ENCODE data around the gene LCNL1.

LCNL1 gene

GRCh38 chr9:137006116-137007003 lies 23.6 kb downstream of the LCNL1 start:
- no peak overlapping the region for H3K27ac ChIP-seq
- no peak overlapping the region for H3K9ac ChIP-seq (ENCODE audit: insufficient read length)
- H3K9me3 ChIP-seq (ENCODE audit: low read depth, low read length), result no peaks in the 10 kb centered on the region
- DNase-seq (ENCODE audit: low read depth, low spot score), result no peak
- no peak overlapping the region for H3K4me3 ChIP-seq
- TF ChIP-seq POLR2AphosphoS5 (IDR thresholded peaks at IDR 0.05; ENCODE audit: borderline replicate concordance, low read depth, low read length) (no peak), FOXP2 (optimal IDR thresholded peaks at IDR 0.05; ENCODE audit: control extremely low read depth, extremely low read length, insufficient read depth) (no peak), EZH2 (IDR thresholded peaks at IDR 0.05) (no peak)
- H3K36me3 ChIP-seq (ENCODE audit: insufficient read depth, low read length), result no peaks in the 10 kb centered on the region

- Histone ChIP-seq H3K4me3 (no peak overlapping the region), H3K27ac (no peak overlapping the region), H3K9me3 (ENCODE audit: low read depth, low read length) (no peaks in the 10 kb centered on the region), H3K36me3 (ENCODE audit: insufficient read depth, low read length) (no peaks in the 10 kb centered on the region), H3K9ac (ENCODE audit: insufficient read length) (no peak overlapping the region)
- DNase-seq (ENCODE audit: low read depth, low spot score), result no peak
- TF ChIP-seq FOXP2 (optimal IDR thresholded peaks at IDR 0.05; ENCODE audit: control extremely low read depth, extremely low read length, insufficient read depth), result no peak
- no peak for TF ChIP-seq POLR2AphosphoS5 (IDR thresholded peaks at IDR 0.05; ENCODE audit: borderline replicate concordance, low read depth, low read length)
- no peak for TF ChIP-seq EZH2 (IDR thresholded peaks at IDR 0.05)
Observed at GRCh38 chr9:137007108-137007815, 24.5 kb downstream of the LCNL1 start.

GRCh38 chr9:137007816-137008270 lies 25.1 kb downstream of the LCNL1 start:
- H3K9ac ChIP-seq (ENCODE audit: insufficient read length), result no peak overlapping the region
- DNase-seq (ENCODE audit: low read depth, low spot score), result no peak
- H3K4me3 ChIP-seq, result no peak overlapping the region
- no peak for TF ChIP-seq FOXP2 (optimal IDR thresholded peaks at IDR 0.05; ENCODE audit: control extremely low read depth, extremely low read length, insufficient read depth)
- TF ChIP-seq POLR2AphosphoS5 (IDR thresholded peaks at IDR 0.05; ENCODE audit: borderline replicate concordance, low read depth, low read length), result no peak
- TF ChIP-seq EZH2 (IDR thresholded peaks at IDR 0.05), result no peak
- H3K36me3 ChIP-seq (ENCODE audit: insufficient read depth, low read length), result no peaks in the 10 kb centered on the region
- H3K27ac ChIP-seq, result no peak overlapping the region
- H3K9me3 ChIP-seq (ENCODE audit: low read depth, low read length), result no peaks in the 10 kb centered on the region

- Histone ChIP-seq H3K9me3 (ENCODE audit: low read depth, low read length) (no peaks in the 10 kb centered on the region), H3K4me3 (no peak overlapping the region), H3K9ac (ENCODE audit: insufficient read length) (no peak overlapping the region), H3K27ac (no peak overlapping the region), H3K36me3 (ENCODE audit: insufficient read depth, low read length) (no peaks in the 10 kb centered on the region)
- DNase-seq (ENCODE audit: low read depth, low spot score), result no peak
- no peak for TF ChIP-seq EZH2 (IDR thresholded peaks at IDR 0.05)
- TF ChIP-seq FOXP2 (optimal IDR thresholded peaks at IDR 0.05; ENCODE audit: control extremely low read depth, extremely low read length, insufficient read depth), result no peak
- no peak for TF ChIP-seq POLR2AphosphoS5 (IDR thresholded peaks at IDR 0.05; ENCODE audit: borderline replicate concordance, low read depth, low read length)
Observed at GRCh38 chr9:137008312-137008711, 25.5 kb downstream of the LCNL1 start.

GRCh38 chr9:137009217-137009616 lies 26.4 kb downstream of the LCNL1 start:
- H3K36me3 ChIP-seq (ENCODE audit: insufficient read depth, low read length), result no peaks in the 10 kb centered on the region

GRCh38 chr9:137009938-137010732 lies 27.3 kb downstream of the LCNL1 start:
- no peak overlapping the region for H3K9ac ChIP-seq (ENCODE audit: insufficient read length)
- no peak overlapping the region for H3K4me3 ChIP-seq
- no peak overlapping the region for H3K27ac ChIP-seq
- no peaks in the 10 kb centered on the region for H3K36me3 ChIP-seq (ENCODE audit: insufficient read depth, low read length)
- DNase-seq (ENCODE audit: low read depth, low spot score), result no peak
- TF ChIP-seq EZH2 (IDR thresholded peaks at IDR 0.05), result no peak
- no peak for TF ChIP-seq FOXP2 (optimal IDR thresholded peaks at IDR 0.05; ENCODE audit: control extremely low read depth, extremely low read length, insufficient read depth)
- no peak for TF ChIP-seq POLR2AphosphoS5 (IDR thresholded peaks at IDR 0.05; ENCODE audit: borderline replicate concordance, low read depth, low read length)
- H3K9me3 ChIP-seq (ENCODE audit: low read depth, low read length), result no peaks in the 10 kb centered on the region

More at GRCh38 chr9:137009217-137009616, 26.4 kb downstream of the LCNL1 start:
- TF ChIP-seq POLR2AphosphoS5 (IDR thresholded peaks at IDR 0.05; ENCODE audit: borderline replicate concordance, low read depth, low read length) (no peak), FOXP2 (optimal IDR thresholded peaks at IDR 0.05; ENCODE audit: control extremely low read depth, extremely low read length, insufficient read depth) (no peak), EZH2 (IDR thresholded peaks at IDR 0.05) (no peak)
- Histone ChIP-seq H3K27ac (no peak overlapping the region), H3K9me3 (ENCODE audit: low read depth, low read length) (no peaks in the 10 kb centered on the region), H3K4me3 (no peak overlapping the region), H3K9ac (ENCODE audit: insufficient read length) (no peak overlapping the region)
- DNase-seq (ENCODE audit: low read depth, low spot score), result no peak

GRCh38 chr9:137011156-137011555 lies 28.4 kb downstream of the LCNL1 start:
- no peaks in the 10 kb centered on the region for H3K9me3 ChIP-seq (ENCODE audit: low read depth, low read length)
- no peak overlapping the region for H3K9ac ChIP-seq (ENCODE audit: insufficient read length)
- TF ChIP-seq POLR2AphosphoS5 (IDR thresholded peaks at IDR 0.05; ENCODE audit: borderline replicate concordance, low read depth, low read length) (no peak), EZH2 (IDR thresholded peaks at IDR 0.05) (no peak), FOXP2 (optimal IDR thresholded peaks at IDR 0.05; ENCODE audit: control extremely low read depth, extremely low read length, insufficient read depth) (no peak)
- no peak overlapping the region for H3K27ac ChIP-seq
- no peak for DNase-seq (ENCODE audit: low read depth, low spot score)
- H3K36me3 ChIP-seq (ENCODE audit: insufficient read depth, low read length), result no peaks in the 10 kb centered on the region
- no peak overlapping the region for H3K4me3 ChIP-seq
